ENCODE data around the gene CAPN11.

The CAPN11 gene

GRCh38 chr6:44156494-44157151 lies 2.0 kb upstream of the CAPN11 start:
- no peak for DNase-seq (ENCODE audit: low read depth, low spot score)

- DNase-seq (ENCODE audit: low read depth, low spot score), result no peak
Measured at GRCh38 chr6:44157152-44157521, 1.5 kb upstream of the CAPN11 start.

GRCh38 chr6:44161997-44162338 lies 3.3 kb downstream of the CAPN11 start:
- peak; percentile 41 for DNase-seq (ENCODE audit: low read depth, low spot score)

- DNase-seq (ENCODE audit: low read depth, low spot score), result peak; percentile 26
Measured at GRCh38 chr6:44162876-44163625, 4.4 kb downstream of the CAPN11 start.

GRCh38 chr6:44166116-44166515 lies 7.5 kb downstream of the CAPN11 start:
- no peak for DNase-seq (ENCODE audit: low read depth, low spot score)

- no peak for DNase-seq (ENCODE audit: low read depth, low spot score)
Measured at GRCh38 chr6:44166591-44167184, 8.1 kb downstream of the CAPN11 start.

GRCh38 chr6:44167567-44167966 lies 8.9 kb downstream of the CAPN11 start:
- no peak for DNase-seq (ENCODE audit: low read depth, low spot score)

GRCh38 chr6:44169154-44169553 lies 10.5 kb downstream of the CAPN11 start:
- no peak for DNase-seq (ENCODE audit: low read depth, low spot score)

GRCh38 chr6:44169886-44170570 lies 11.4 kb downstream of the CAPN11 start:
- no peak for DNase-seq (ENCODE audit: low read depth, low spot score)

GRCh38 chr6:44171899-44172546 lies 13.4 kb downstream of the CAPN11 start:
- no peak for DNase-seq (ENCODE audit: low read depth, low spot score)

GRCh38 chr6:44172731-44173500 lies 14.3 kb downstream of the CAPN11 start:
- peak; percentile 90 for DNase-seq (ENCODE audit: low read depth, low spot score)

GRCh38 chr6:44176130-44176761 lies 17.6 kb downstream of the CAPN11 start:
- no peak for DNase-seq (ENCODE audit: low read depth, low spot score)

GRCh38 chr6:44176762-44177509 lies 18.3 kb downstream of the CAPN11 start:
- DNase-seq (ENCODE audit: low read depth, low spot score), result no peak

- DNase-seq (ENCODE audit: low read depth, low spot score), result peak; percentile 75
Measured at GRCh38 chr6:44177691-44178423, 19.2 kb downstream of the CAPN11 start.

- DNase-seq (ENCODE audit: low read depth, low spot score), result no peak
Measured at GRCh38 chr6:44178424-44179071, 19.9 kb downstream of the CAPN11 start.

- no peak for DNase-seq (ENCODE audit: low read depth, low spot score)
Measured at GRCh38 chr6:44179072-44179536, 20.5 kb downstream of the CAPN11 start.

- DNase-seq (ENCODE audit: low read depth, low spot score), result no peak
Measured at GRCh38 chr6:44179648-44180047, 21.0 kb downstream of the CAPN11 start.

GRCh38 chr6:44180406-44180805 lies 21.8 kb downstream of the CAPN11 start:
- DNase-seq (ENCODE audit: low read depth, low spot score), result no peak

- DNase-seq (ENCODE audit: low read depth, low spot score), result no peak
Measured at GRCh38 chr6:44180886-44181285, 22.3 kb downstream of the CAPN11 start.

Measured in astrocyte of the hippocampus (primary cell).